GM18526 (cell line): ENCODE measurements around the gene RABGAP1L.

Experiments used
- POLR2A ChIP-seq: IDR thresholded peaks from 3 replicates; pipeline ENCODE4 v1.6.1; 2011; ENCODE audit not compliant: insufficient read length; ENCODE audit errors: extremely low read depth

RABGAP1L gene

GRCh38 chr1:174174461-174175329 is 15.4 kb downstream of the RABGAP1L start:
- no peak for TF ChIP-seq POLR2A

- no peak for TF ChIP-seq POLR2A
Measured at GRCh38 chr1:174189428-174190062, 30.2 kb downstream of the RABGAP1L start.

- TF ChIP-seq POLR2A: no peak
Measured at GRCh38 chr1:174190691-174191199, 31.4 kb downstream of the RABGAP1L start.

GRCh38 chr1:174191349-174191862 is 32.1 kb downstream of the RABGAP1L start:
- no peak for TF ChIP-seq POLR2A

- no peak for TF ChIP-seq POLR2A
Measured at GRCh38 chr1:174194461-174194860, 35.1 kb downstream of the RABGAP1L start.

GRCh38 chr1:174197088-174197487 is 37.8 kb downstream of the RABGAP1L start:
- no peak for TF ChIP-seq POLR2A

- TF ChIP-seq POLR2A: no peak
Measured at GRCh38 chr1:174197547-174197946, 38.2 kb downstream of the RABGAP1L start.

GRCh38 chr1:174198202-174198601 is 38.9 kb downstream of the RABGAP1L start:
- no peak for TF ChIP-seq POLR2A

- no peak for TF ChIP-seq POLR2A
Measured at GRCh38 chr1:174200746-174201145, 41.4 kb downstream of the RABGAP1L start.

GRCh38 chr1:174204697-174205308 is 45.5 kb downstream of the RABGAP1L start:
- TF ChIP-seq POLR2A: no peak

- TF ChIP-seq POLR2A: no peak
Measured at GRCh38 chr1:174206148-174206836, 47.0 kb downstream of the RABGAP1L start.

GRCh38 chr1:174209347-174210187 is 50.2 kb downstream of the RABGAP1L start:
- no peak for TF ChIP-seq POLR2A

- TF ChIP-seq POLR2A: no peak
Measured at GRCh38 chr1:174211486-174211885, 52.2 kb downstream of the RABGAP1L start.

GRCh38 chr1:174215766-174216165 is 56.4 kb downstream of the RABGAP1L start:
- TF ChIP-seq POLR2A: no peak
